ENCODE results near the gene NLGN3. TPM values are rescaled to one million over a fixed set of nuclear protein-coding genes. Genes with fewer than 3 reads are reported as not detected.

The NLGN3 gene
- total RNA-seq, 2 experiments from 2014 or later = 0.74 to 0.83 TPM

- no peak overlapping the region for H3K27ac Mint-ChIP-seq
- ChIA-PET POLR2A (no interaction called here), CTCF (no interaction called here)
- H3K27me3 Mint-ChIP-seq (ENCODE audit: low read depth) = no peaks in the 10 kb centered on the region
- H3K9me3 Mint-ChIP-seq (ENCODE audit: insufficient read depth) = no peaks in the 10 kb centered on the region
- no peak for DNase-seq
- ATAC-seq = no peak
- peaks cover 13% of the 10 kb centered on the region for H3K36me3 Mint-ChIP-seq (ENCODE audit: low read depth)
- H3K4me1 Mint-ChIP-seq (ENCODE audit: low read depth) = peaks cover 15% of the 10 kb centered on the region
- H3K4me3 Mint-ChIP-seq = no peak overlapping the region
Observed at GRCh38 chrX:71184092-71184491, 39.5 kb downstream of the NLGN3 start.

GRCh38 chrX:71184803-71185495 is 40.3 kb downstream of the NLGN3 start:
- H3K27ac Mint-ChIP-seq = peak overlapping the region; percentile 70
- H3K4me1 Mint-ChIP-seq (ENCODE audit: low read depth) = peaks cover 15% of the 10 kb centered on the region
- ChIA-PET POLR2A (no interaction called here), CTCF (no interaction called here)
- ATAC-seq = no peak
- H3K9me3 Mint-ChIP-seq (ENCODE audit: insufficient read depth) = no peaks in the 10 kb centered on the region
- H3K36me3 Mint-ChIP-seq (ENCODE audit: low read depth) = peaks cover 13% of the 10 kb centered on the region
- DNase-seq = no peak
- H3K27me3 Mint-ChIP-seq (ENCODE audit: low read depth) = no peaks in the 10 kb centered on the region
- H3K4me3 Mint-ChIP-seq = no peak overlapping the region

- POLR2A ChIA-PET = no interaction called here
- ATAC-seq = no peak
- CTCF ChIA-PET = no interaction called here
- no peaks in the 10 kb centered on the region for H3K27me3 Mint-ChIP-seq (ENCODE audit: low read depth)
- no peak overlapping the region for H3K4me3 Mint-ChIP-seq
- peak overlapping the region; percentile 45 for H3K27ac Mint-ChIP-seq
- H3K9me3 Mint-ChIP-seq (ENCODE audit: insufficient read depth) = no peaks in the 10 kb centered on the region
- H3K4me1 Mint-ChIP-seq (ENCODE audit: low read depth) = peaks cover 21% of the 10 kb centered on the region
- H3K36me3 Mint-ChIP-seq (ENCODE audit: low read depth) = peaks cover 14% of the 10 kb centered on the region
- DNase-seq = no peak
Observed at GRCh38 chrX:71191248-71191647, 46.6 kb downstream of the NLGN3 start.

- H3K36me3 Mint-ChIP-seq (ENCODE audit: low read depth) = peaks cover 16% of the 10 kb centered on the region
- H3K27me3 Mint-ChIP-seq (ENCODE audit: low read depth) = no peaks in the 10 kb centered on the region
- CTCF ChIA-PET = interaction anchor here (0.9 to 3.2 kb wide), 4 partner anchors 15 to 226 kb away, joined by 3 to 34 read pairs (median 6); partner anchors contain the start of genes NONO and ZMYM3
- H3K9me3 Mint-ChIP-seq (ENCODE audit: insufficient read depth) = no peaks in the 10 kb centered on the region
- ATAC-seq = peak; percentile 82
- peak overlapping the region; percentile 92 for H3K27ac Mint-ChIP-seq
- POLR2A ChIA-PET = interaction anchor here (1.0 to 3.5 kb wide), 6 partner anchors 14 to 170 kb away, joined by 3 to 22 read pairs (median 5); partner anchors contain the start of genes IL2RG, NONO, TAF1 and ZMYM3
- peak; percentile 27 for DNase-seq
- peaks cover 21% of the 10 kb centered on the region for H3K4me1 Mint-ChIP-seq (ENCODE audit: low read depth)
- peak overlapping the region; percentile 82 for H3K4me3 Mint-ChIP-seq
Observed at GRCh38 chrX:71195964-71196649, 51.5 kb downstream of the NLGN3 start.

GRCh38 chrX:71198066-71198465 is 53.4 kb downstream of the NLGN3 start:
- Mint-ChIP-seq H3K9me3 (ENCODE audit: insufficient read depth) (no peaks in the 10 kb centered on the region), H3K27ac (peak overlapping the region; percentile 86), H3K36me3 (ENCODE audit: low read depth) (peaks cover 11% of the 10 kb centered on the region), H3K27me3 (ENCODE audit: low read depth) (no peaks in the 10 kb centered on the region), H3K4me3 (peak overlapping the region; percentile 86), H3K4me1 (ENCODE audit: low read depth) (peaks cover 13% of the 10 kb centered on the region)
- peak; percentile 34 for ATAC-seq
- ChIA-PET CTCF (interaction anchor here (1.2 to 3.2 kb wide), 4 partner anchors 17 to 228 kb away, joined by 3 to 34 read pairs (median 3); partner anchors contain the start of gene NONO), POLR2A (interaction anchor here (0.9 to 3.5 kb wide), 5 partner anchors 16 to 168 kb away, joined by 4 to 22 read pairs (median 6); partner anchors contain the start of genes IL2RG, NONO and TAF1)
- DNase-seq = no peak

GRCh38 chrX:71199252-71200008 is 54.8 kb downstream of the NLGN3 start:
- ChIA-PET CTCF (no interaction called here), POLR2A (interaction anchor here (3.5 kb wide), 1 partner anchor 17 kb away, joined by 22 read pairs; no protein-coding TSS in a partner anchor)
- ATAC-seq = no peak
- Mint-ChIP-seq H3K27me3 (ENCODE audit: low read depth) (no peaks in the 10 kb centered on the region), H3K27ac (peak overlapping the region; percentile 9), H3K9me3 (ENCODE audit: insufficient read depth) (no peaks in the 10 kb centered on the region), H3K4me1 (ENCODE audit: low read depth) (peaks cover 10% of the 10 kb centered on the region), H3K4me3 (no peak overlapping the region), H3K36me3 (ENCODE audit: low read depth) (peaks cover 9% of the 10 kb centered on the region)
- no peak for DNase-seq

GRCh38 chrX:71210816-71211215 is 66.2 kb downstream of the NLGN3 start:
- no peak overlapping the region for H3K27ac Mint-ChIP-seq
- no peak for DNase-seq
- H3K27me3 Mint-ChIP-seq (ENCODE audit: low read depth) = peaks cover 3% of the 10 kb centered on the region
- no peak overlapping the region for H3K4me3 Mint-ChIP-seq
- H3K4me1 Mint-ChIP-seq (ENCODE audit: low read depth) = no peaks in the 10 kb centered on the region
- ChIA-PET POLR2A (no interaction called here), CTCF (interaction anchor here (0.6 kb wide), 1 partner anchor 908 kb away, joined by 3 read pairs; no protein-coding TSS in a partner anchor)
- ATAC-seq = no peak
- H3K36me3 Mint-ChIP-seq (ENCODE audit: low read depth) = no peaks in the 10 kb centered on the region
- no peaks in the 10 kb centered on the region for H3K9me3 Mint-ChIP-seq (ENCODE audit: insufficient read depth)

- Mint-ChIP-seq H3K9me3 (ENCODE audit: insufficient read depth) (no peaks in the 10 kb centered on the region), H3K27me3 (ENCODE audit: low read depth) (peaks cover 3% of the 10 kb centered on the region), H3K4me1 (ENCODE audit: low read depth) (peaks cover 5% of the 10 kb centered on the region), H3K27ac (no peak overlapping the region), H3K36me3 (ENCODE audit: low read depth) (no peaks in the 10 kb centered on the region), H3K4me3 (no peak overlapping the region)
- ChIA-PET CTCF (no interaction called here), POLR2A (no interaction called here)
- DNase-seq (no peak), ATAC-seq (no peak)
Observed at GRCh38 chrX:71212536-71212935, 67.9 kb downstream of the NLGN3 start.

- peaks cover 3% of the 10 kb centered on the region for H3K27me3 Mint-ChIP-seq (ENCODE audit: low read depth)
- CTCF ChIA-PET = no interaction called here
- POLR2A ChIA-PET = no interaction called here
- ATAC-seq (no peak), DNase-seq (no peak)
- H3K27ac Mint-ChIP-seq = no peak overlapping the region
- H3K4me1 Mint-ChIP-seq (ENCODE audit: low read depth) = peaks cover 5% of the 10 kb centered on the region
- H3K9me3 Mint-ChIP-seq (ENCODE audit: insufficient read depth) = no peaks in the 10 kb centered on the region
- no peaks in the 10 kb centered on the region for H3K36me3 Mint-ChIP-seq (ENCODE audit: low read depth)
- H3K4me3 Mint-ChIP-seq = no peak overlapping the region
Observed at GRCh38 chrX:71214152-71214551, 69.5 kb downstream of the NLGN3 start.

GRCh38 chrX:71214604-71215337 is 70.1 kb downstream of the NLGN3 start:
- CTCF ChIA-PET = no interaction called here
- Mint-ChIP-seq H3K27me3 (ENCODE audit: low read depth) (peaks cover 3% of the 10 kb centered on the region), H3K4me1 (ENCODE audit: low read depth) (peaks cover 5% of the 10 kb centered on the region), H3K9me3 (ENCODE audit: insufficient read depth) (no peaks in the 10 kb centered on the region), H3K27ac (no peak overlapping the region), H3K4me3 (no peak overlapping the region), H3K36me3 (ENCODE audit: low read depth) (no peaks in the 10 kb centered on the region)
- POLR2A ChIA-PET = no interaction called here
- no peak for ATAC-seq
- no peak for DNase-seq

- no peak for DNase-seq
- CTCF ChIA-PET = no interaction called here
Observed at GRCh38 chrX:71215338-71215912, 70.8 kb downstream of the NLGN3 start.

More at GRCh38 chrX:71215338-71215912, 70.8 kb downstream of the NLGN3 start:
- Mint-ChIP-seq H3K4me1 (ENCODE audit: low read depth) (peaks cover 5% of the 10 kb centered on the region), H3K27me3 (ENCODE audit: low read depth) (peaks cover 3% of the 10 kb centered on the region), H3K36me3 (ENCODE audit: low read depth) (no peaks in the 10 kb centered on the region), H3K27ac (no peak overlapping the region), H3K9me3 (ENCODE audit: insufficient read depth) (no peaks in the 10 kb centered on the region), H3K4me3 (no peak overlapping the region)
- POLR2A ChIA-PET = no interaction called here
- ATAC-seq = no peak
